BLaER1 treated with 17β-estradiol and CSF1 and Interleukin-3, amounts not matched to agents 10 nM and 100 nM (cell line): Measurements from ENCODE around the gene MOB3B.

Experiments used
- H3K27ac ChIP-seq, 11 experiments: shearing (Covaris generic); formaldehyde crosslinking; 2 replicates each; pipeline ENCODE4 v1.8.1; 2022
- H3K27me3 ChIP-seq, 11 experiments: shearing (Covaris generic); formaldehyde crosslinking; 2 replicates each; pipeline ENCODE4 v1.8.1; 2022
- H3K36me3 ChIP-seq, 11 experiments: shearing (Covaris generic); formaldehyde crosslinking; 2 replicates each; pipeline ENCODE4 v1.8.1; 2022
- H3K4me1 ChIP-seq, 10 experiments: shearing (Covaris generic); formaldehyde crosslinking; 2 replicates each; pipeline ENCODE4 v1.8.1; 2022
- H3K4me2 ChIP-seq, 11 experiments: shearing (Covaris generic); formaldehyde crosslinking; 2 replicates each; pipeline ENCODE4 v1.8.1; 2022
- H3K4me3 ChIP-seq, 10 experiments: shearing (Covaris generic); formaldehyde crosslinking; 2 replicates each; pipeline ENCODE4 v1.8.1; 2022
- H3K9ac ChIP-seq, 11 experiments: shearing (Covaris generic); formaldehyde crosslinking; 2 replicates each; pipeline ENCODE4 v1.8.1; 2022
- H3K9me3 ChIP-seq, 11 experiments: shearing (Covaris generic); formaldehyde crosslinking; replicated peaks in 1 of 11; 2 replicates each; pipeline ENCODE4 v1.8.1; 2022
- H4K20me1 ChIP-seq, 11 experiments: shearing (Covaris generic); formaldehyde crosslinking; 2 replicates each; pipeline ENCODE4 v1.8.1; 2022
- Cebpa-rat ChIP-seq, 11 experiments: shearing (Covaris generic); IDR thresholded peaks; 2 replicates each; pipeline ENCODE4 v1.8.1; 2022

The MOB3B gene

GRCh38 chr9:27291292-27291691, 238.3 kb downstream of the MOB3B start:
- Histone ChIP-seq H3K9ac (no peak overlapping the region), H3K27me3 (no peaks in the 10 kb centered on the region), H3K27ac (no peak overlapping the region), H3K4me2 (no peak overlapping the region), H3K36me3 (no peaks in the 10 kb centered on the region), H4K20me1 (no peaks in the 10 kb centered on the region), H3K9me3 (no peaks in the 10 kb centered on the region), H3K4me3 (no peak overlapping the region), H3K4me1 (no peaks in the 10 kb centered on the region)
- TF ChIP-seq Cebpa-rat (IDR thresholded peaks at IDR 0.05), result no peak

- Histone ChIP-seq H3K4me1 (peaks cover 0 to 21% (median 2%) of the 10 kb centered on the region in 10 experiments; a peak in 8 of 20 replicates), H3K4me2 (peak overlapping the region in 1 of 11 experiments; percentile 60; a peak in 1 of 22 replicates), H3K36me3 (no peaks in the 10 kb centered on the region), H3K27ac (no peak overlapping the region; a peak in 1 of 22 replicates), H3K9me3 (no peaks in the 10 kb centered on the region), H3K9ac (no peak overlapping the region), H3K27me3 (no peaks in the 10 kb centered on the region), H4K20me1 (no peaks in the 10 kb centered on the region), H3K4me3 (no peak overlapping the region)
- no peak for TF ChIP-seq Cebpa-rat (IDR thresholded peaks at IDR 0.05)
These were observed 247.3 kb downstream of the MOB3B start for GRCh38 chr9:27282269-27282668.

DNA sequence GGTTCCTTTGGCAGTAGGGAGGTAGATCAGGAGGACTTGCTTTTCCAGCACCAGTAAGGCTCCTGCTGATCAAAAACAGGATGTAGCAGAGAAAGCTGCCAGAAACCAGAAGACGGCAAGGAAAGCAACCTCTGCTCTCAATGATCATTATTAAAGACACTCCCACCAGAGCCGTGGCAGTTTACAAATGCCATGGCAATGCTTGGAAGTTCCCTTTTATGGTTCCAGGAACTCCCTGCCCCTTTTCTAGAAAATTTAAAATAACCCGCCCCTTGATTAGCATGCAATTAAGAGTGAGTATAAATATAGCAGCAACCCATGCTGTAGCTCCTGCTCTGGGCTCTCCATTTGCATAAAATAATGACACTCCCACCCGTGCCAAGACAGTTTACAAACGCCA, 248.8 kb downstream of the MOB3B start:
- Histone ChIP-seq H3K9ac (no peak overlapping the region; a peak in 1 of 22 replicates), H3K4me2 (peak overlapping the region in 4 of 11 experiments; percentile 37 to 63 (median 57); a peak in 8 of 22 replicates), H3K27me3 (no peaks in the 10 kb centered on the region), H4K20me1 (no peaks in the 10 kb centered on the region), H3K4me1 (peaks cover 0 to 21% (median 2%) of the 10 kb centered on the region in 10 experiments; a peak in 8 of 20 replicates), H3K4me3 (no peak overlapping the region), H3K36me3 (no peaks in the 10 kb centered on the region), H3K27ac (peak overlapping the region in 3 of 11 experiments; percentile 48 to 65 (median 50); a peak in 6 of 22 replicates), H3K9me3 (no peaks in the 10 kb centered on the region)
- no peak for TF ChIP-seq Cebpa-rat (IDR thresholded peaks at IDR 0.05)

DNA sequence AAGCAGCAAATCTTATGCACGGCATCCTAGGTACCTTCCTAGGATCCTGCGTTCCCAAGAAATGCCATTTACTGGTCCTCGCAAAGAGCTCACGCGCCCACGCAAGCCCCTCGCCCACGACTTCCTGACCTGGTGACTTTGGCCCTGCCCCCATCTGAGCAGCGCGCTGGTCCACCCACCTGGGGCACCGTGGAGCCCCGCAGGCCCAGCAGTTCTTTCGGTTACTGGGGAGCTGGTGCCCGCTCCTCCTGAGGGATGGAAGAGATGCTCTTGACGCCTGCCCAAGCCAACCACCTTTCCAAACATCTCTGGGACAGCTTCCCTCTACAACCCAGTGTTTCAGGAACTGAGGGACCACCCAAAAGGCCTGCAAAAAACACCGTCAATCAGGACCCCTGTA, 249.4 kb downstream of the MOB3B start:
- no peaks in the 10 kb centered on the region for H3K9me3 ChIP-seq
- H3K4me3 ChIP-seq, result no peak overlapping the region
- H3K4me2 ChIP-seq, result peak overlapping the region in 4 of 11 experiments; percentile 22 to 63 (median 57); a peak in 6 of 22 replicates
- peaks cover 0 to 21% (median 2%) of the 10 kb centered on the region in 10 experiments; a peak in 8 of 20 replicates for H3K4me1 ChIP-seq
- no peaks in the 10 kb centered on the region for H3K36me3 ChIP-seq
- H3K27me3 ChIP-seq, result no peaks in the 10 kb centered on the region
- TF ChIP-seq Cebpa-rat (IDR thresholded peaks at IDR 0.05), result no peak
- H3K27ac ChIP-seq, result peak overlapping the region in 1 of 11 experiments; percentile 65; a peak in 4 of 22 replicates
- no peak overlapping the region for H3K9ac ChIP-seq
- no peaks in the 10 kb centered on the region for H4K20me1 ChIP-seq

DNA sequence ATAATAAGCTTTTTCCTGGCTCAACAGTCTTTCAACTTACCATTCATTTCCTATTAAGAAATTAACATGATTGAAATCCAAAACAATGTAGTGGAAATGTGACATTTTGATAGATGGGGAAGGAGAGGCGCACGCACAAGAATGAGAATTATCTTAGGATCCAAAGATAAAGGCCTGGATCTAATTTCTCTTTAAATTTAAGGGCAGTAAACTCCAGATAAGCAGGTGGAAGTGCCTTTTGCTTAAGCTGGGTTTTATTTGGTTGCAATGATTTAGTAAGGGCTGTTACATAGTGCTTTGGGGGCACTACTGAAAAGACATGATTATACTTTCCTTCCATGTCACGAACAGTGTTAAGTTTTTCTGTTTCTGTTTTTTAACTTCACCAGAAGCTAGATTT, 250.0 kb downstream of the MOB3B start:
- Histone ChIP-seq H3K4me3 (no peak overlapping the region), H3K27me3 (no peaks in the 10 kb centered on the region), H4K20me1 (no peaks in the 10 kb centered on the region), H3K36me3 (no peaks in the 10 kb centered on the region), H3K9me3 (no peaks in the 10 kb centered on the region), H3K9ac (no peak overlapping the region), H3K4me1 (peaks cover 0 to 21% (median 2%) of the 10 kb centered on the region in 10 experiments; a peak in 8 of 20 replicates), H3K4me2 (no peak overlapping the region), H3K27ac (no peak overlapping the region)
- TF ChIP-seq Cebpa-rat (IDR thresholded peaks at IDR 0.05), result no peak

DNA sequence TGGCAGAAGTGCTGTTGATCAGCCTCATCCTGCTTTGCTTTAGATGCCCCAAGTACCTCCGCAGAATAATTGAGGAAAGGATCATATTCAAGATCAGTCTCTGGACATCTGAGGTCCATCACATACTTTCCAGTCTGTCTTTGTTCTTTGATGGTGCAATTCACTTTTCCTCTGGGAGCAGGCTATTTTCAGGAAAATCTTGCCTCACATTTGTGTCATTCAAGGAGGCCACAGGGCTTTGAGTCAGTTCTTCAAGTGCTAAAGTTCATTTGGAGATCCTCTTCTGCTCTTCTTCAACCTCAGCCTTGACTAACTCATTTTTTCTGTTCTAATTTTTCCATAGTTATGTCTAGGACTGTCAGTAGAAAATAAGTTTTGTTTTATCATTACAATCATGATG, 251.2 kb downstream of the MOB3B start:
- no peak overlapping the region for H3K4me3 ChIP-seq
- H3K27ac ChIP-seq, result no peak overlapping the region
- no peaks in the 10 kb centered on the region for H3K36me3 ChIP-seq
- H3K9me3 ChIP-seq, result no peaks in the 10 kb centered on the region
- H3K4me1 ChIP-seq, result peaks cover 0 to 21% (median 2%) of the 10 kb centered on the region in 10 experiments; a peak in 8 of 20 replicates
- no peaks in the 10 kb centered on the region for H3K27me3 ChIP-seq
- no peak overlapping the region for H3K4me2 ChIP-seq
- no peak overlapping the region for H3K9ac ChIP-seq
- TF ChIP-seq Cebpa-rat (IDR thresholded peaks at IDR 0.05), result no peak
- no peaks in the 10 kb centered on the region for H4K20me1 ChIP-seq

DNA sequence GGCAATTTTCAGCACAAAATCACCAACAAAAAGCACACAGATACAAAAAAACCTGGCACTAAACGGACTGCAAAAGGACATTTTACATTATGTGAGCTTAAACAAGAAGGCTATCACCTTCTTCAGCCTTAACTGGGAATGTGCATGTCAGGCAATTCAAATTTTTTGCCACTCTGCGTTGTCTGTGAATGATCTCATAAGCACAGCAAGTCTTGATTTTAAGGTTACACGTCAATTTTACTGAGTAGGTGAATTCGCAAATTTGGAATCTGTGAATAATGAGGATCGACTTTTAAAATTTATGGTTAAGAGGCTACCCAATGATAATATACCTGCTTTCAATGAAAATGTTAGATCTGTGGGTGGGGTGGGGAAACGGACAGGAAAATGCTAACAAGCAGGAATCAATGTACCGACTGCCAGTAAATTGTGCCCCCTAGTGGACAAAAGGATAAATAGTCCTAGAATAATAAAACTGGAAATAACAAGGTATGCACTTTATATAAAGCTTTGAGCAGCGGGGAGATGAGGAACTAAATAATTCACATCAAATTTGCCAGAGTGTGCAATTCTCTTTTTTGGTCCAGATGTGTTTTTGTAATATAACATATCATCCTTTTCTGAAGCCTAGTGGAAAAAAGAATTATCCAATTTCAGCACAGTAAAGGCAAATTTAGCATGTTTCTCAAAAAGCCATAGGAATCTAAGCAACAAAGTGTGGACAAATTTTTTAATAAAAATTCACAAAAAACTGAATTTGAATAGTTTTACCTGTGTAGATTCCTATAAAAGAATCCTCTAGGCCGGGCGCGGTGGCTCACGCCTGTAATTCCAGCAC, 253.2 kb downstream of the MOB3B start:
- Histone ChIP-seq H3K27ac (no peak overlapping the region), H3K4me2 (no peak overlapping the region)

More for the DNA sequence above, 253.2 kb downstream of the MOB3B start:
- Histone ChIP-seq H3K36me3 (no peaks in the 10 kb centered on the region), H3K4me3 (no peak overlapping the region), H4K20me1 (no peaks in the 10 kb centered on the region), H3K9ac (no peak overlapping the region), H3K9me3 (no peaks in the 10 kb centered on the region), H3K4me1 (peaks cover 0 to 15% (median 2%) of the 10 kb centered on the region in 10 experiments; a peak in 8 of 20 replicates), H3K27me3 (no peaks in the 10 kb centered on the region)
- TF ChIP-seq Cebpa-rat (IDR thresholded peaks at IDR 0.05), result no peak
